NCI-H2171 treated with DMSO at 0.1 percent for 48 hours (cell line): ENCODE data around the gene TEFM.
"Not testable (repeated sequence)": the region's sequence is repeated elsewhere in the genome, so short reads cannot be mapped to it uniquely, and the experiment has no call there.

Experiments used
- DNase-seq: peaks from one replicate; lab custom pipeline; 2025; lab: John Stamatoyannopoulos, UW

TEFM gene

GRCh38 chr17:30920683-30921543 lies 14.9 kb upstream of the TEFM start:
- no peak for DNase-seq

- DNase-seq = no peak
These were observed 14.2 kb upstream of the TEFM start for GRCh38 chr17:30920282-30920681.

- DNase-seq = no peak
These were observed 11.0 kb upstream of the TEFM start for GRCh38 chr17:30917050-30917449.

GRCh38 chr17:30915833-30916611 lies 10.0 kb upstream of the TEFM start:
- DNase-seq = no peak

GRCh38 chr17:30913955-30914354 lies 7.9 kb upstream of the TEFM start:
- DNase-seq = no peak

- DNase-seq = not testable (repeated sequence)
These were observed 4.1 kb upstream of the TEFM start for GRCh38 chr17:30910151-30910550.

GRCh38 chr17:30908717-30909420 lies 2.8 kb upstream of the TEFM start:
- no peak for DNase-seq

- DNase-seq = no peak
These were observed 317 bp downstream of the TEFM start for GRCh38 chr17:30905742-30906100.

- no peak for DNase-seq
These were observed 8.7 kb downstream of the TEFM start for GRCh38 chr17:30897311-30897710.

- DNase-seq = no peak
These were observed 11.8 kb downstream of the TEFM start for GRCh38 chr17:30894236-30894635.

- DNase-seq = no peak
These were observed 19.9 kb downstream of the TEFM start for GRCh38 chr17:30886187-30886586.

GRCh38 chr17:30869005-30869404 lies 37.0 kb downstream of the TEFM start:
- no peak for DNase-seq

- DNase-seq = no peak
These were observed 41.4 kb downstream of the TEFM start for GRCh38 chr17:30864636-30865035.

- no peak for DNase-seq
These were observed 47.3 kb downstream of the TEFM start for GRCh38 chr17:30858556-30859250.

GRCh38 chr17:30854146-30854545 lies 51.9 kb downstream of the TEFM start:
- no peak for DNase-seq
